H1 (cell line): ENCODE measurements around the gene MEX3D. TPM values are rescaled to one million over a fixed set of nuclear protein-coding genes. Genes with fewer than 3 reads are reported as not detected.

Experiments used
- CTCF ChIA-PET: fragments of 300-600 bp; sonication (Branson Sonifier 250); formaldehyde crosslinking; loops from one replicate; lab custom pipeline; 2021; ENCODE audit not compliant: partially characterized antibody; lab: Charles Lee
- POLR2A ChIA-PET: fragments of 300-600 bp; sonication (Branson Sonifier 250); formaldehyde crosslinking; loops from one replicate; lab custom pipeline; 2021; ENCODE audit warnings: inconsistent platforms; ENCODE audit not compliant: partially characterized antibody; lab: Charles Lee
- DNase-seq, 2 experiments: peaks; one replicate each; pipeline versions ENCODE4 v3.0.0 to v3.0.0-alpha.2; 2010 to 2022; ENCODE audit warnings: low spot score in 2 of 2, low read depth in 1 of 2, mixed read lengths in 1 of 2
- FAIRE-seq: peaks from 2 replicates; lab custom pipeline; 2011; peaks lifted over from hg19 to GRCh38; lab: Jason Lieb, UNC
- H2AFZ ChIP-seq: 2 replicates; pipeline ENCODE4 v1.8.1; 2012; ENCODE audit warnings: low read length, inconsistent platforms
- H2AK5ac ChIP-seq: 2 replicates; pipeline ENCODE4 v1.6.1; 2013; ENCODE audit warnings: low read depth, low read length
- H2BK120ac ChIP-seq: replicated peaks from 2 replicates; pipeline ENCODE3; 2013; ENCODE audit warnings: low read depth, low read length, inconsistent platforms
- H2BK12ac ChIP-seq: 2 replicates; pipeline ENCODE4 v1.6.1; 2013; ENCODE audit warnings: low read depth, low read length
- H2BK15ac ChIP-seq: 2 replicates; pipeline ENCODE4 v1.6.1; 2013; ENCODE audit warnings: low read length
- H2BK20ac ChIP-seq: 2 replicates; pipeline ENCODE4 v1.6.1; 2013; ENCODE audit warnings: low read length
- H2BK5ac ChIP-seq: 2 replicates; pipeline ENCODE4 v1.6.1; 2013; ENCODE audit warnings: low read depth, low read length
- H3K14ac ChIP-seq: 2 replicates; pipeline ENCODE4 v1.6.1; 2013; ENCODE audit warnings: inconsistent platforms; ENCODE audit not compliant: insufficient read length
- H3K18ac ChIP-seq: 2 replicates; pipeline ENCODE4 v1.6.1; 2013; ENCODE audit warnings: low read length; ENCODE audit errors: extremely low read depth
- H3K23ac ChIP-seq: 2 replicates; pipeline ENCODE4 v1.6.1; 2013; ENCODE audit warnings: inconsistent platforms; ENCODE audit not compliant: insufficient read length
- H3K23me2 ChIP-seq: 2 replicates; pipeline ENCODE4 v1.6.1; 2013; ENCODE audit warnings: low read depth, low read length
- H3K27ac ChIP-seq: 2 replicates; pipeline ENCODE4 v1.6.1; 2011; ENCODE audit warnings: low read depth, low read length, inconsistent platforms
- H3K27me3 ChIP-seq, 4 experiments: replicated peaks in 1 of 4; 1 replicate in 1 of 4; 2 replicates in 3 of 4; pipeline versions ENCODE4 v1.6.1 to v1.8.1; 2011 to 2013; ENCODE audit warnings: low read length in 3 of 4, mild to moderate bottlenecking in 3 of 4, inconsistent platforms in 2 of 4, mixed read lengths in 2 of 4, moderate library complexity in 1 of 4; ENCODE audit not compliant: control insufficient read depth in 3 of 4, insufficient read depth in 3 of 4; ENCODE audit errors: extremely low read depth in 1 of 4
- H3K36me3 ChIP-seq, 4 experiments: 2 replicates each; pipeline versions ENCODE4 v1.6.1 to v1.8.1; 2011 to 2013; ENCODE audit warnings: mild to moderate bottlenecking in 4 of 4, low read length in 3 of 4, moderate library complexity in 2 of 4, control low read depth in 1 of 4, inconsistent platforms in 1 of 4; ENCODE audit not compliant: insufficient read depth in 4 of 4, control insufficient read depth in 2 of 4
- H3K4ac ChIP-seq: replicated peaks from 2 replicates; pipeline ENCODE3; 2013; ENCODE audit warnings: low read length, low read depth, mixed read lengths, inconsistent platforms; ENCODE audit not compliant: insufficient read length
- H3K4me1 ChIP-seq, 4 experiments: replicated peaks in 1 of 4; 1 replicate in 1 of 4; 2 replicates in 3 of 4; pipeline versions ENCODE4 v1.6.1 to v1.8.1; 2011 to 2013; ENCODE audit warnings: low read length in 3 of 4, inconsistent platforms in 2 of 4, mixed read lengths in 1 of 4; ENCODE audit not compliant: insufficient read depth in 4 of 4, control insufficient read depth in 3 of 4
- H3K4me2 ChIP-seq, 2 experiments: 2 replicates each; pipeline versions ENCODE4 v1.6.1 to v1.8.1; 2011 to 2013; ENCODE audit warnings: low read depth in 2 of 2, low read length in 2 of 2, control low read depth in 1 of 2, inconsistent platforms in 1 of 2, mild to moderate bottlenecking in 1 of 2; ENCODE audit not compliant: insufficient read depth in 1 of 2
- H3K4me3 ChIP-seq, 4 experiments: fragments of 200-600, 300-600 bp in 1 of 4; sonication (generic), shearing (Covaris generic), sonication (Bioruptor Twin) in 1 of 4; 2 replicates each; pipeline versions ENCODE4 v1.5.1 to v1.8.1; 2011 to 2016; ENCODE audit warnings: low read length in 4 of 4, low read depth in 3 of 4, control low read depth in 2 of 4, inconsistent platforms in 2 of 4, mild to moderate bottlenecking in 2 of 4, mixed read lengths in 1 of 4, moderate library complexity in 1 of 4; ENCODE audit not compliant: insufficient read depth in 2 of 4; ENCODE audit errors: extremely low read depth in 1 of 4
- H3K56ac ChIP-seq: replicated peaks from 2 replicates; pipeline ENCODE3; 2013; ENCODE audit warnings: low read depth, mild to moderate bottlenecking, mixed read lengths, low read length, inconsistent platforms; ENCODE audit not compliant: insufficient read length
- H3K79me1 ChIP-seq: 2 replicates; pipeline ENCODE4 v1.6.1; 2013; ENCODE audit warnings: low read depth, low read length, control low read depth
- H3K79me2 ChIP-seq, 2 experiments: 2 replicates each; pipeline versions ENCODE4 v1.6.1 to v1.8.1; 2012 to 2013; ENCODE audit warnings: low read length in 2 of 2, mild to moderate bottlenecking in 2 of 2, inconsistent platforms in 1 of 2; ENCODE audit not compliant: insufficient read depth in 2 of 2, control insufficient read depth in 1 of 2
- H3K9ac ChIP-seq, 4 experiments: replicated peaks in 1 of 4; 1 replicate in 1 of 4; 2 replicates in 3 of 4; pipeline versions ENCODE4 v1.6.1 to v1.8.1; 2011 to 2013; ENCODE audit warnings: low read depth in 3 of 4, low read length in 3 of 4, control low read depth in 2 of 4, mild to moderate bottlenecking in 2 of 4, moderate library complexity in 2 of 4, inconsistent platforms in 1 of 4; ENCODE audit errors: extremely low read depth in 1 of 4
- H3K9me3 ChIP-seq, 2 experiments: 2 replicates each; pipeline versions ENCODE4 v1.6.1 to v1.8.1; 2012 to 2013; ENCODE audit warnings: mild to moderate bottlenecking in 2 of 2, moderate library complexity in 2 of 2, control low read depth in 1 of 2, inconsistent platforms in 1 of 2, low read depth in 1 of 2, low read length in 1 of 2, mixed read lengths in 1 of 2; ENCODE audit not compliant: insufficient read depth in 2 of 2
- H4K20me1 ChIP-seq, 2 experiments: replicated peaks in 1 of 2; 2 replicates each; pipeline versions ENCODE3 to v1.8.1; 2011 to 2013; ENCODE audit warnings: inconsistent platforms in 2 of 2, low read length in 2 of 2, mild to moderate bottlenecking in 1 of 2; ENCODE audit not compliant: insufficient read depth in 2 of 2, control insufficient read depth in 1 of 2
- H4K5ac ChIP-seq: 2 replicates; pipeline ENCODE4 v1.6.1; 2013; ENCODE audit warnings: low read length, low read depth, mixed read lengths, inconsistent platforms; ENCODE audit not compliant: insufficient read length
- H4K8ac ChIP-seq: 2 replicates; pipeline ENCODE4 v1.8.0; 2013; ENCODE audit warnings: mild to moderate bottlenecking, moderate library complexity, low read length, inconsistent platforms; ENCODE audit not compliant: insufficient read depth; ENCODE audit errors: extremely low read depth
- H4K91ac ChIP-seq: replicated peaks from 2 replicates; pipeline ENCODE3; 2013; ENCODE audit warnings: low read length, mixed read lengths, inconsistent platforms; ENCODE audit not compliant: insufficient read length
- ASH2L ChIP-seq: fragments of 200-600, 300-600 bp; sonication (generic); IDR thresholded peaks from one replicate; pipeline ENCODE4 v1.7.1; 2017; ENCODE audit warnings: low read length
- CTCF ChIP-seq, 3 experiments: IDR thresholded peaks; 1 replicate in 2 of 3; 2 replicates in 1 of 3; pipeline versions ENCODE4 v1.5.1 to v1.6.1; 2011; ENCODE audit warnings: low read length in 3 of 3, mild to moderate bottlenecking in 3 of 3, inconsistent platforms in 2 of 3, low read depth in 1 of 3, moderate library complexity in 1 of 3; ENCODE audit not compliant: insufficient read depth in 1 of 3; ENCODE audit errors: control extremely low read depth in 1 of 3
- HDAC6 ChIP-seq: IDR thresholded peaks from one replicate; pipeline ENCODE4 v1.7.1; 2012; ENCODE audit warnings: low read depth, mild to moderate bottlenecking, inconsistent platforms, low read length, moderate library complexity
- SP4 ChIP-seq: IDR thresholded peaks from 2 replicates; pipeline ENCODE4 v1.6.1; 2012; ENCODE audit warnings: low read length, inconsistent platforms
- WGBS, 2 experiments: shearing (Covaris generic) in 1 of 2; methylation state at CpG; one replicate each; pipeline versions ENCODE4 v1.1.6 to v1.1.7; 2013 to 2015; ENCODE audit warnings: low lambda C conversion rate in 2 of 2, mixed read lengths in 2 of 2, inconsistent platforms in 1 of 2, low coverage in 1 of 2, missing lambda C conversion rate in 1 of 2; ENCODE audit not compliant: insufficient replicate concordance in 2 of 2, insufficient coverage in 1 of 2, insufficient read length in 1 of 2; ENCODE audit errors: extremely low coverage in 1 of 2, missing lambda C conversion rate in 1 of 2; 5-methylcytosine and 5-hydroxymethylcytosine counted together
- polyA plus RNA-seq, 7 experiments: library from polyadenylated mRNA; depleted of rRNA in 3 of 7; stranded (reverse) in 5 of 7; unstranded in 2 of 7; fragments of >200 nt in 5 of 7; fragments of 200-250 nt in 2 of 7; gene quantifications; 1 replicate in 5 of 7; 2 replicates in 1 of 7; 4 replicates in 1 of 7; pipeline versions ENCODE4 v1.2.1 to v1.2.3, GENCODE V29; 2011 to 2013; ENCODE audit warnings: missing spikeins in 2 of 7, mixed read lengths in 2 of 7
- total RNA-seq: library from RNA; stranded (reverse); fragmentation: NEBNext Ultra II Directional; extraction: Animal tissue kit (Norgen Biotek cat#: 25700); gene quantifications from 2 replicates; pipeline ENCODE4 v1.2.1, GENCODE V29; 2021

The MEX3D gene
- total and polyA plus RNA-seq, 2 of the 8 experiments (the other 6 are each of a cell fraction or from before 2014, with no cell fraction given), result 20.8 to 78.8 TPM

- Histone ChIP-seq H2AK5ac (no peak overlapping the region), H2BK5ac (no peak overlapping the region), H3K4ac (no peak overlapping the region), H3K4me1 (peaks cover 0 to 7% (median 3%) of the 10 kb centered on the region in 4 experiments; a peak in 6 of 7 replicates), H3K23ac (no peak overlapping the region), H2BK20ac (no peak overlapping the region), H3K27ac (no peak overlapping the region), H4K8ac (no peak overlapping the region), H3K27me3 (no peaks in the 10 kb centered on the region), H3K79me2 (peaks cover 7 to 43% of the 10 kb centered on the region in 2 experiments), H3K4me2 (no peak overlapping the region), H3K56ac (no peak overlapping the region), H4K91ac (no peak overlapping the region), H3K18ac (no peak overlapping the region), H3K14ac (no peak overlapping the region), H4K20me1 (peaks cover 11 to 25% of the 10 kb centered on the region in 2 experiments), H2BK120ac (no peak overlapping the region), H2BK15ac (no peak overlapping the region), H3K23me2 (peaks cover 8% of the 10 kb centered on the region; the same call in 1 of the 2 replicates), H3K79me1 (peaks cover 16% of the 10 kb centered on the region), H3K36me3 (peaks cover 10 to 26% (median 20%) of the 10 kb centered on the region in 4 experiments), H4K5ac (no peak overlapping the region), H2AFZ (no peak overlapping the region), H3K4me3 (no peak overlapping the region), H3K9me3 (no peaks in the 10 kb centered on the region), H3K9ac (no peak overlapping the region), H2BK12ac (no peak overlapping the region)
- DNase-seq (no peak), FAIRE-seq (no peak)
- WGBS, 2 experiments, result 92% methylated on average over 10 of the region's 14 CpGs; no CpG with 5 or more reads in 1 of the 2 experiments
- CTCF ChIA-PET, result interaction anchor here (1.0 to 5.6 kb wide), 9 partner anchors 8 to 55 kb away, joined by 3 to 36 read pairs (median 4); no protein-coding TSS in a partner anchor
- POLR2A ChIA-PET, result interaction anchor here (1.2 to 5.1 kb wide), 4 partner anchors 8 to 27 kb away, joined by 4 to 38 read pairs (median 8); partner anchors contain the start of gene MBD3
- peak in 2 of 3 experiments; percentile 21 to 45; a peak in 2 of 4 replicates for TF ChIP-seq CTCF (IDR thresholded peaks at IDR 0.05; ENCODE audit: control extremely low read depth in 1 of 3, insufficient read depth in 1 of 3, low read depth in 1 of 3, low read length in 3 of 3)
- TF ChIP-seq HDAC6, result no peak
- no peak for TF ChIP-seq SP4
- TF ChIP-seq ASH2L, result no peak
These were observed 33.5 kb upstream of the MEX3D start for GRCh38 chr19:1601613-1602064.
